HG03025 (cell line): ENCODE measurements around the gene DYNC2H1.

Experiments used
- ATAC-seq: cut with Tn5 transposase; IDR thresholded peaks from one replicate; pipeline ENCODE4 v1.9.1; 2021; ENCODE audit warnings: mild to moderate bottlenecking, moderate library complexity; ENCODE audit not compliant: unreplicated experiment, low FRiP score

DYNC2H1 gene

DNA sequence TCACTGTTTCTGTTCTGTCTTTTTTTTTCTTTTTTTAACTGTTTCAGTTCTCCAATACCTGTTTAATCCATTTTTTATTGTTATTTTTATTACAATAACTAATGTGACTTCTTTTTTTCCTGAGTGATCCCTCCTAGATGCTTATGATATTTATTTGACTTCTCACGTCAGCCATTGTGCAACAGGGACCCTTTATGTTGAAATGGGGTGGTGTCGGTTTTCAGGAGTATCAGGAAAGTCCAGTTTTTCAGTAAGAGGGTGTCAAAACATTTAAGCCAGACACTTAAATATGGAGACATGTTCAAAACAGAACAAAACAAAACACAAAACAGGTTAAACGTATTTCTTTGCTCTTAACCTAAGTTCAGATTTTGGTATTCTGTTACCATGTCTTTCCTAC is 418.8 kb downstream of the DYNC2H1 start:
- no peak for ATAC-seq

DNA sequence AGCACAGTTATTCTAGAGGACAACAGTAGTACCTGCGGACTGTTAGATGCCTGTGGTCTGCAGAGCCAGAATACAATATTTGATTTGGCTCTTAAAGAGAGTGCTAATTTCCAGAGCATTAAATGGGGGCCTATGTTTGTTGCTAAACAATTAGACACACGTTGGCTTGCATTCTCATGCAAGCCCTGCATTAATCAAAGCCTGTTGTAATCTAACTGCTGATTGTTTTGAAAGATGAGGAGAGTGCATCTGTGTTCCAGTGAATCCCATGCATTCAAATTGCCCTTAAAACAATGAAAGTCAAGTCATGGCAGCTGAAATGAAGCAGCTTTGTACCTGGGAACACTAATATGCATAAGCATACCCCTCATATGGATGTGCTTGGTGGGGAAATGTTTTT is 419.4 kb downstream of the DYNC2H1 start:
- ATAC-seq: no peak

DNA sequence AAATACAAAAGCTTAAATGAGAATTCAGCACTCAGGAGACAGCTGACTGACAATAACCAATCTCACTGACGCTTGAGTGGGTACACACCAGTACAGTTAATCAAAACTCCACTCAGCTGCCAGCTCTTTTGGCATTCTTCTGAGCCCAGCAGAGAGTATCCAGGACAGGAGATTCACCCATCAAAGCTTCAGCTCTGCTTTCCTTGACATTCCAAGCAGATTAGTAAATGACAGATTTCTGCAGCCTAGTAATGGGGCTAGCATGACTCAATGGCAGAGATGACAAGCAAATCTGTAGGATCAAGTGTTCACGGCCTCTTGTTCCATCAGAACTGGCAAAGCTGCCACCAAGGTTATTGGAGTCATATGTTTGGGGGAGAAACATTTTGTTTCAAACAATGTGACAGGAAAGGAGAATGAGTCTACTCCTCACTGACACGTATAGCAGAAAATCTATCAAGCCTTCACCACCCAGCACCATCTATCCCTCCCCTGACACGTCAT is 420.0 kb downstream of the DYNC2H1 start:
- no peak for ATAC-seq
